Naive B cell (primary cell): Measurements from ENCODE around the gene RTRAF. TPM values are rescaled to one million over a fixed set of nuclear protein-coding genes. Genes with fewer than 3 reads are reported as not detected.
A peak's percentile ranks its signal among the peaks of the same experiment; 100 is the strongest.

Experiments used
- ATAC-seq, 2 donors: fragments of 150-1000 bp; cut with Tn5 transposase; 2 replicates each; pipeline ENCODE4 v1.10.0; 2021; ENCODE audit warnings: low read depth in 2 of 2, mild to moderate bottlenecking in 2 of 2, moderate library complexity in 2 of 2
- DNase-seq: peaks from one replicate; pipeline ENCODE4 v3.0.0; 2022
- H3K27ac Mint-ChIP-seq, 6 donors: one replicate each; pipeline ENCODE4 v1.8.0; 2020 to 2022; ENCODE audit warnings: mild to moderate bottlenecking in 6 of 6, mixed read lengths in 6 of 6, moderate library complexity in 5 of 6, inconsistent platforms in 2 of 6
- H3K27me3 Mint-ChIP-seq, 3 donors: one replicate each; pipeline ENCODE4 v1.8.0; 2021 to 2022; ENCODE audit warnings: mixed read lengths in 3 of 3, mild to moderate bottlenecking in 1 of 3
- H3K36me3 Mint-ChIP-seq, 2 donors: one replicate each; pipeline ENCODE4 v1.8.0; 2020 to 2022; ENCODE audit warnings: mixed read lengths in 2 of 2, inconsistent platforms in 1 of 2, mild to moderate bottlenecking in 1 of 2
- H3K4me1 Mint-ChIP-seq, 3 donors: one replicate each; pipeline ENCODE4 v1.8.0; 2020 to 2022; ENCODE audit warnings: mixed read lengths in 3 of 3, inconsistent platforms in 1 of 3, mild to moderate bottlenecking in 1 of 3, moderate library complexity in 1 of 3
- H3K4me3 Mint-ChIP-seq, 8 donors: one replicate each; pipeline ENCODE4 v1.8.0; 2020 to 2022; ENCODE audit warnings: mild to moderate bottlenecking in 8 of 8, mixed read lengths in 8 of 8, moderate library complexity in 8 of 8, inconsistent platforms in 2 of 8
- H3K9me3 Mint-ChIP-seq, 7 donors: one replicate each; pipeline ENCODE4 v1.8.0; 2020 to 2022; ENCODE audit warnings: mixed read lengths in 7 of 7, mild to moderate bottlenecking in 5 of 7, inconsistent platforms in 2 of 7, moderate library complexity in 1 of 7
- polyA plus RNA-seq, 6 donors: library from polyadenylated mRNA; unstranded; fragments of 300-500 nt; fragmentation: Illumina TruSeq; gene quantifications; one replicate each; pipeline ENCODE4 v1.2.3, GENCODE V29; 2021; ENCODE audit warnings: low read depth in 6 of 6

The RTRAF gene
- polyA plus RNA-seq, 6 donors from 2014 or later: 95.0 to 184 (median 171) TPM

DNA sequence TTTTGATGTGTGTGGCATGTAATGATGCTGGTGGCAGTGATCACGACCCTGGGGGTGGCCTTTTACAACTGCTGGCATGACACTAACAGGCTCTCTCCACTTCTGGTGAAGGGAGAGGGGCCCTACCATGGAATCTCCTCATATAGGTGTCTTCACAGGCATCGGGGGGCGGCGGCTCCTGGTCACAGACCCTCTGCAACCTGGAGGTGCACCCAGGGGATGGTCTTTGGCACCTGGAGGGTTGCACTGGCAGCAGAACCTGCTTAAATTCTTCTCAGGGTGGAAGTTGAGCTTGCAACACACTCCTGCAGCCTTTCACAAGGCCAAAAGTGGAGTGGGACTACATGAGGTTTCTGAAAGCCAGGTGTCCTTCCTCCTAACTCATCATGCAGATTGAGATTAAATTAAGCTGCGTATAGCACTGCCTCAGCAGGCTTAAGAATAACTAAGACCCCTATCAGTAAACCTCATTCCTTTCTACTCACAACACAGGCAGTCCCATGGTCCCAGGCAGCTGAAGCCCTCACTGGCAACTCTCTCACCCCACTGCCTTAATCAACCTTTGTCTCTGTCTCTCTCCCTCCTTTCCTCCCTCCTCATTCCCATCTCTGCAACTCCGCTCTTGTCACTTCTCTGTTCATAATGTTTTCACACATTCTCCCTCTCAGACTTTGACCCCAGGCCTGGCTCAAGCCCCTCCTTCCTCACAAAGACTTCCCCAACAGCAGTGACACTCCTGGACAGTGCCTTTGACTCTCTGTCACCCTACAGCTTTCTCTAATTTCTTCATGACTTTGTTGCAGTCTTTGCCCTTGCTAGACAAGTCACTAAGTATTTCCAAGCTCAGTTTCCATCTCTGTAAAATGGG, 60.6 kb downstream of the RTRAF start:
- no peak for ATAC-seq
- no peaks in the 10 kb centered on the region for H3K36me3 Mint-ChIP-seq
- H3K4me1 Mint-ChIP-seq: peaks cover 0 to 10% (median 4%) of the 10 kb centered on the region in 3 donors
- H3K27me3 Mint-ChIP-seq: peaks cover 3 to 15% (median 3%) of the 10 kb centered on the region in 3 donors
- H3K27ac Mint-ChIP-seq: peak overlapping the region in 2 of 6 donors; percentile 33 to 67
- no peak overlapping the region for H3K4me3 Mint-ChIP-seq
- no peaks in the 10 kb centered on the region for H3K9me3 Mint-ChIP-seq
- DNase-seq: no peak

DNA sequence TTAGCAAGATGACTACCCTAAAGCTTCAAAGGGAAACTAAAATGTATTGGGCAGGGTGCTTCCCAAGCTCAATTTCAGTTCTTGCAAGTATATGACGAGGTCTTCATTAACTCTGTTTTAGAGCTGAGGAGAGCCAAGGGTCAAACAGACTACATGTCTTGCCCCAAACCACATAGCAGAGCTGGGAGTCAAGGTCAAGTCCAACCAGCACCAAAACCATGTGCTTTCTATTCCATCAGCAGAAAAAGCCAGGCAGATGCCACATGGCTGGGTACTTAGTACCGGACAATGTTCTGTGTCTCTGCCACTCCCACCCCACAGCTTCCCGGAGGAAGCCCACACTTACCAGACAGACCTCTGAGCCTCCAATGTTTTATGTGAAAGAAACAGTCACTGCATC, 61.9 kb downstream of the RTRAF start:
- DNase-seq: no peak
- Mint-ChIP-seq H3K36me3 (no peaks in the 10 kb centered on the region), H3K4me1 (peaks cover 0 to 4% (median 0%) of the 10 kb centered on the region in 3 donors), H3K27ac (no peak overlapping the region), H3K27me3 (peaks cover 0 to 15% (median 5%) of the 10 kb centered on the region in 3 donors), H3K4me3 (no peak overlapping the region), H3K9me3 (no peaks in the 10 kb centered on the region)
- no peak for ATAC-seq

DNA sequence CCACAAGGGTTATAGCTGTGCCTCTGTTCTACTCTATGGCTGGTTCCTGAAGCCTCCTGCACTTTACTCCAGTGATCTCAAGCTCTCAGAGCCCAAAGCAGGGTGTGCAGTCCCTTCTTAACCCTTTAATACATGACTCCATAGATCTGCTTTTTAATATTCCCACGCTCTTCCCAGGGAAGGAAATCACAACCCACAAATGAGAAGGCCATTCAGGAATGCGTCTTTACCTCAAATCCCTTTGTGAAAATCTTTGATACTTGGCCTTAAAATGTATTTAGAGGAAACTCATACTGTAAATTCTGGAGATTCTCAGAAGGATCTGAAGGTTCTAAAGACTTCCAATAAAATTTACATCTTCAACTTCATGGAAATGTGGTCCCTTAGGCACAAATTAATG, 62.5 kb downstream of the RTRAF start:
- H3K36me3 Mint-ChIP-seq: no peaks in the 10 kb centered on the region
- ATAC-seq (no peak), DNase-seq (no peak)
- H3K27ac Mint-ChIP-seq: peak overlapping the region in 1 of 6 donors; percentile 40
- H3K4me1 Mint-ChIP-seq: peaks cover 0 to 3% (median 0%) of the 10 kb centered on the region in 3 donors
- H3K4me3 Mint-ChIP-seq: no peak overlapping the region
- peaks cover 0 to 15% (median 5%) of the 10 kb centered on the region in 3 donors for H3K27me3 Mint-ChIP-seq
- no peaks in the 10 kb centered on the region for H3K9me3 Mint-ChIP-seq

DNA sequence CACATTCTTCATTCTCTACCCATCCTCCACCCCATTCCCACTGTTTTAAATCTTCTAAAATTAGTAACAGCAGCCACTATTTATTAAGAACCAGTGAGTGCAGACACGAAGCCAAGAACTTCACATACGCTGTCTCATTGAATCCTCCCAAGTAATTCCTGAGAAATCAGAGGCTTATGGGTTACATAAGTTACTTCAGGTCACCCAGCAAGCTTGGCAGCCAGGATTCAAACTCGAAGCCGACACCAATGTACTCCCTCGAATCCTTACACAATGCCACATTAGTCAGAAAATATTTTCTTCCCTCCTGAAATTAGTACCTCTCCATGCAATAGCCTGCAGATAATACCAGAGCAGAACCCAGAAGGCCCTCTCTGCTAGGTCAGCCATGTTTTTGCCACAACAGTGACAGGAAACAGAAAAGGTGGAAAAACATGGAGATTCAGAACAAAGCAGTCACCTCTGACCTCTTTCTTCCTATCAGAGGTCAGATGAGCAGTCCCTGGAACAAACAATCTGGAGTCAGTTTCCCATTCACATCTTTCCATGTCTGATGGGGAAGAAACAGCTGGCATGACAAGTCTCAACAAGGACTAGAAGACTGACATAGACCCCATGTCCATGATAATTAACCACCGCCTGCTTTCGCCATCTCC, 63.1 kb downstream of the RTRAF start:
- Mint-ChIP-seq H3K4me3 (no peak overlapping the region), H3K27me3 (peaks cover 0 to 15% (median 5%) of the 10 kb centered on the region in 3 donors), H3K27ac (no peak overlapping the region), H3K9me3 (peaks cover 0 to 1% (median 0%) of the 10 kb centered on the region in 7 donors), H3K4me1 (no peaks in the 10 kb centered on the region), H3K36me3 (no peaks in the 10 kb centered on the region)
- DNase-seq (no peak), ATAC-seq (no peak)

DNA sequence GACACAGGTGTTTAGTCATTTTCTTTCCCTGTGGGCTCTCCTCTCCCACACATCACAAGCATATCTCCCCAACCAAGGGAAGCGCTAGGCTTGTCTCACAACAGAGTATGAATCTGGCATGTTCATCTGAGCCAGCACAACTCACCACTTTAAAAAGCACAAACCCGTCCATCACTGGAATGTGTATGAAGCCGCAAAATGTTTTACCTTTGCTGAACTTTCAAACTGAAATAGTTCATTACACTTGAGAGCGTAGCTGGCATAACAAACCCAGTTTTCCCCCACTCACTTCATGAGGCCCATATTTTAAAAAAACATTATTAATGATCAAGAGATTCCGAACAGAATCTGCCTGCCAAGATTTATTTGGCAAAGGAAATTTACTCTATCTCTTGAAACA, 63.7 kb downstream of the RTRAF start:
- H3K4me3 Mint-ChIP-seq: no peak overlapping the region
- no peak for DNase-seq
- ATAC-seq: no peak
- H3K36me3 Mint-ChIP-seq: no peaks in the 10 kb centered on the region
- peaks cover 0 to 1% (median 0%) of the 10 kb centered on the region in 7 donors for H3K9me3 Mint-ChIP-seq
- no peak overlapping the region for H3K27ac Mint-ChIP-seq
- peaks cover 0 to 15% (median 5%) of the 10 kb centered on the region in 3 donors for H3K27me3 Mint-ChIP-seq
- H3K4me1 Mint-ChIP-seq: no peaks in the 10 kb centered on the region

DNA sequence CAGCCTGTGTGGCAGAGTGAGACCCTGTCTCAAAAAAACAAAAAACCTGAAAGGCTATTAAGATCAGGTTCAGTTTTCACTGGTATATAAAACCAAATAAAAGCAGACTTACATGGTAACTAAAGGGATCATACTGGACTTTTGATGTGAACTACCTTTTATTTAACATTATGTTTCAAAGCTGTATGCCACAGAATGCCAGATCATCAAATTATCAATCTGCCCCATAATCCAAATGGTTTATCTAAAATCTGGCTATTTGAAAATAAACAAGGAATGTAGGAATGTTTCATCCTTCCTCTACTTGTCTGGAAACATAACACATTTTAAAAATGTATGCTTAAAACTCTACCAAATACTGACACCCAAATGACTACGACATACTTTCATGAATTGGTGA, 65.3 kb downstream of the RTRAF start:
- no peaks in the 10 kb centered on the region for H3K4me1 Mint-ChIP-seq
- no peaks in the 10 kb centered on the region for H3K36me3 Mint-ChIP-seq
- H3K27ac Mint-ChIP-seq: no peak overlapping the region
- DNase-seq (no peak), ATAC-seq (no peak)
- no peak overlapping the region for H3K4me3 Mint-ChIP-seq
- H3K27me3 Mint-ChIP-seq: peaks cover 5 to 24% (median 5%) of the 10 kb centered on the region in 3 donors
- H3K9me3 Mint-ChIP-seq: peaks cover 0 to 1% (median 0%) of the 10 kb centered on the region in 7 donors

DNA sequence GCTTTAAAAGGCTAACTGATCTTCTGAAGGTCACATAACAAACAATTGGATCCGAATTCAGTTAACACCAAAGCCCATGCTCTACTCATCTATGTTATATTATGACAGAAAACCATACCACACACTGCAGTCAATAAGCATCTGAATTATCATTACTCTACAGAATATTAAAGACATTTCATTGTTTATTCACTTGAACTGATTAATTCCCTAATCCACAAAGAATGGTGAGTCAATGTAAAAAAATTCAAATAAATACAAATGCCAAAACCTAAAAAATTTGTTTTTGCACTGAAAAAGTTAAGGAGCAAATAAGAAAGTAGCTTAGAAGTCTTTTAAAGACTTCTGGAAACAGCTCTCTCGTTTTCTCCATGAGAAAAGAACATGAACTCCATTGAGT, 65.8 kb downstream of the RTRAF start:
- DNase-seq: no peak
- H3K4me1 Mint-ChIP-seq: peaks cover 0 to 3% (median 0%) of the 10 kb centered on the region in 3 donors
- peaks cover 5 to 24% (median 5%) of the 10 kb centered on the region in 3 donors for H3K27me3 Mint-ChIP-seq
- H3K27ac Mint-ChIP-seq: no peak overlapping the region
- H3K36me3 Mint-ChIP-seq: no peaks in the 10 kb centered on the region
- no peak for ATAC-seq
- peaks cover 0 to 1% (median 0%) of the 10 kb centered on the region in 7 donors for H3K9me3 Mint-ChIP-seq
- no peak overlapping the region for H3K4me3 Mint-ChIP-seq

DNA sequence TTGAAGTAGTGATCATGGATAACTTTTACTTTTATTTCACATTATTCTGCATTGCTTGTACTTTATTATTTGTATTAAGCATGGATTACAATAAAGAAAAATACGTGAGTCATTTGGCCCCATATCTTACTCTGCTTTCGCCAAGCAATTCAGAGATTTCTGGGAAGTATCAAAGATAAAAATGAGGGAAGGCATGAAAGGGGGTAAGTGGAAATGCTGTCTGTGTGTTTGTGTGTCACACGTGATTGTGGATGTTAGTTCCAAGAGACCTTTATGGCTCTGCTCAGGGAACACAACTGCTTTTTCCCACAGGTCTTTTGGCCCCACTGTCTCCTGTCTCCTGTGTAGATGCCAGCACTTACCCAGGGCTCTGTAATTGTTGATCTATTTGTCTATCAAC, 69.0 kb downstream of the RTRAF start:
- Mint-ChIP-seq H3K4me1 (peaks cover 0 to 4% (median 0%) of the 10 kb centered on the region in 3 donors), H3K27ac (no peak overlapping the region), H3K4me3 (no peak overlapping the region), H3K36me3 (no peaks in the 10 kb centered on the region), H3K9me3 (peaks cover 0 to 1% (median 0%) of the 10 kb centered on the region in 7 donors), H3K27me3 (peaks cover 12 to 35% (median 12%) of the 10 kb centered on the region in 3 donors)
- no peak for DNase-seq
- ATAC-seq: no peak

DNA sequence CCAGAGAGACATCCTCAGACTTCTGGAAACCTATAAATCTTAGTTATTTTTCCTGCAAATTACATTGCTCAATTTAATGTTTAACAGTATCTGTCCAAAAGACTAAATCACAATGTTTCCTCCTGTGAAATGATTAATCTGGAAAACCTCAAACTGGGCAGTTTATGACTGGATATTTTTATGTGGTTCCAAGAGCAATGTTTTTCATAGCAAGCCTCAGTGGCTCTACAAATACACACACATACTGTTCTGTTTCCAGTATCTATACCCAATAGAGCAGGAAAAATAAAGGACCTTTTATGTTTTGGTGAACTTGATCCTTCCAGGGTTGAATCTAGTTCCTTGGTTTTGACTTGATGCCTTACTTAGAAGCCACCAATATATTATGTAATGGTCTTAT, 70.3 kb downstream of the RTRAF start:
- Mint-ChIP-seq H3K4me1 (peaks cover 0 to 4% (median 0%) of the 10 kb centered on the region in 3 donors), H3K36me3 (no peaks in the 10 kb centered on the region), H3K27ac (no peak overlapping the region), H3K27me3 (peaks cover 12 to 27% (median 12%) of the 10 kb centered on the region in 3 donors), H3K9me3 (peaks cover 0 to 1% (median 0%) of the 10 kb centered on the region in 7 donors), H3K4me3 (no peak overlapping the region)
- DNase-seq: no peak
- ATAC-seq: no peak

DNA sequence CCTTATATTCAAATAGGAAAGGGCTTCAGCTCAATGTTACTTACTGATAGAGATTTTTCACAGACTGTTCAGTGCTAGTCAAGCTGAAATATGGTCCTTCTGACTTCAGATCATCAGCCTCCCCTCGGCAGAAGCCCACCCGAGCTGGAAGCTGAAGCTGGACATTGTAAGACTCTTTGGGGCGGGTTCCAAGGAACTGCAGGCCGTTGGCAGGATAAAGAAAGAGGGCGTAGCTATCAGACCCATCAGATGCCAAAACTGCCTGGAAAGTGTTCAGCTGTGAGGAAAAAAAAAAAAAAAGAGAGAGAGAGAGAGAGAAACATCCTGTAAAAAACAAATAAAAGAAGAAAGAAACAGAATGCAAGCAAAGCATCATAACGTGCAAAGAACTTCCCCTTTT, 70.7 kb downstream of the RTRAF start:
- H3K27ac Mint-ChIP-seq: no peak overlapping the region
- peaks cover 0 to 1% (median 0%) of the 10 kb centered on the region in 7 donors for H3K9me3 Mint-ChIP-seq
- H3K36me3 Mint-ChIP-seq: no peaks in the 10 kb centered on the region
- no peak overlapping the region for H3K4me3 Mint-ChIP-seq
- DNase-seq (no peak), ATAC-seq (no peak)
- H3K4me1 Mint-ChIP-seq: peaks cover 0 to 4% (median 0%) of the 10 kb centered on the region in 3 donors
- H3K27me3 Mint-ChIP-seq: peaks cover 8 to 27% (median 16%) of the 10 kb centered on the region in 3 donors

Other genes starting within 250 kb of the RTRAF start
- 10 to 100 TPM; 74.1 to 98.6 (median 91.4) TPM for gene GNG2, start 128.9 kb upstream of the RTRAF start, polyA plus RNA-seq
- 1 to 10 TPM in 1 of 6 donors, under 1 TPM in 4, not detected in 1; 0.52 to 1.7 (median 0.77) TPM for gene NID2, start 79.5 kb downstream of the RTRAF start, polyA plus RNA-seq